Femur (tissue), 1 donor: ENCODE data around the gene ARPP19.
"Not testable (repeated sequence)": the region's sequence is repeated elsewhere in the genome, so short reads cannot be mapped to it uniquely, and the experiment has no call there.

Source experiments
- DNase-seq: peaks from one replicate; pipeline ENCODE4 v3.0.0-alpha.2; 2017

The ARPP19 gene, protein sequence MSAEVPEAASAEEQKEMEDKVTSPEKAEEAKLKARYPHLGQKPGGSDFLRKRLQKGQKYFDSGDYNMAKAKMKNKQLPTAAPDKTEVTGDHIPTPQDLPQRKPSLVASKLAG

DNA sequence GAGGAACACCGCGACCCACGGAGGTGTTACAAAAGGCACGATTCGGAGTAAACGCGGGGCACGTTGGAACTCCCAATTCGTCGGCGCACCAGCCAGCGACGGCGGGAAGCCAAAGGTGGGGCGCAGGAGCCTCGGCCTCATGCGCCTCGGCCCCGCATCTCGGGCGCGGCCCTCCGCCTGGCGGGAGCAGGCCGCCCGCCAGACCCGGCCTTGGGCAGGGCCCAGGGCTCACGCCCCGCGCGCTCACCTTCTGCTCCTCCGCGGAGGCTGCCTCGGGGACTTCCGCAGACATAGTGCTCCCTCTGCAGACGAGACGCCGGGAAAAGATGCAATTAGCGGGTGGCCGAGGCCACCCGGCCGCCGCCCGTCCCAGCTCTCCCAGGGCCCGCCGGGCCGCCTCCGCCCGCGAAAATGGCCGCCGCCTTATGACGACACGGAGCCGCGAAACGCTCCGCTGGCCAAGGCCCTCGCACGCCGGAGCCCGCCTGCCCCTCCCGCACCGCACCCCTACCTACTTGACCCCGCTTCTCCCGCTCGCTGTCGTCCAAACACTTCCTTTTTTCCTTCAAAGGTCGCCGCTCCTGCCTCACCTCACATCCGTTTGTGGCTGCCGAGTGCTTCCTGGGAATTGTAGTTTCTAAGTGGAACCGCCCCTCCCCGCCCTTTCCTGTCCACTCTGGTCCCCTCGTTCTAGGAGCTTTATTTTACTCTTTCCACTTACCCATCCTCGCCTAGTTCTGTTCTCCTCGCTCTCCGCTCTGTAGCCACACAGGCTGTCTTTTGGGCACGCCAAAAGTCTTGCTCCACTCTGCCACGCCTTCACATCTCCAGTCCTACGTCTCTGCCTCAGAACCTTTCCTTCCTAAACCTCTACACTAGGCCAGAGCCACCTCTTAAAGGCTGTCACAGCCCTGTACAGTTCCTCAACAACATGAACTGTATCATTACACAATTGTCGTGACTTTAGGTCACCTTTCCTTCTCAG lies at the start of gene ARPP19:
TSS of gene ARPP19 (minus strand) at position 430 of the 985 bp plus-strand sequence. CDS start at position 292, 138 bp downstream.
- DNase-seq, result peak; percentile 91

DNA sequence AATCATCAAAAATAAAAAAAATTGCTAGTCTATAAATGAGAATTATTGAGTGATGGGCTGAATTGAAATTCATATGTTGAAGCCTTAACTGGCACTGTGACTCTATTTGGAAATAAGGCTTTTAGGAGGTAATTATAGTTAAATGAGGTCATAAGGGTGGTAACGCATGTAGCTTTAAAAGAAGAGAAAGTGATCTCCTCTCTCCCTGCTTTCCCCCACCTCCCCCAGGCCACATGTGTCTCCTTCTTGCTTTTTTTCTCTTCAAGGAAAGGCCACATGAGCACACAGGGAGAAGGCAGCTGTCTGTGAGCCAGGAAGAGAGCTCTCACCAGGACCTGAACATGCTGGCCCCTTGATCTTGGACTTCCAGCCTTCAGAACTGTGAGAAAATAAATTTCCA lies 48.2 kb upstream of the ARPP19 start:
- no peak for DNase-seq

GRCh38 chr15:52615302-52615701 lies 46.5 kb upstream of the ARPP19 start:
- no peak for DNase-seq

GRCh38 chr15:52609593-52609992 lies 40.8 kb upstream of the ARPP19 start:
- DNase-seq, result no peak

GRCh38 chr15:52584414-52584813 lies 15.6 kb upstream of the ARPP19 start:
- DNase-seq, result no peak

DNA sequence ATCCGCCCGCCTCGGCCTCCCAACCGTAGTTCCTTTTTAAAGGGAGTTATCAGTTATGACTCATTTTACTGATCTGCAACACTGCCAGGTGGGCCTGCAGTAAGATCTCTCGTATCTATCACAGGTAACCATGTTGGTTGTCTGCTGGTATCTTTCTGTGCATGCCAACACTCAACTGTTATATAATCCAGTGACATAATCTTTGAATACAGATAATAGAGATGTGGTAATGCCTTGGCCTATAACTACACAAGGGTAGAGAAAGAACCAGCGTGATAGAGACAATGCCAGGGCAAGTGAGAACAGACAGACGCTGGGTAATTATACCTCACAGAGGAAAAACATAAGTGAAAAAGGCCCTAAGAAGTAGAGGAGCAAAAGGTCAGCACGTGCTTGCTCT lies 11.0 kb upstream of the ARPP19 start:
- no peak for DNase-seq

- DNase-seq, result no peak
These were observed 7.9 kb upstream of the ARPP19 start for GRCh38 chr15:52576692-52577091.

DNA sequence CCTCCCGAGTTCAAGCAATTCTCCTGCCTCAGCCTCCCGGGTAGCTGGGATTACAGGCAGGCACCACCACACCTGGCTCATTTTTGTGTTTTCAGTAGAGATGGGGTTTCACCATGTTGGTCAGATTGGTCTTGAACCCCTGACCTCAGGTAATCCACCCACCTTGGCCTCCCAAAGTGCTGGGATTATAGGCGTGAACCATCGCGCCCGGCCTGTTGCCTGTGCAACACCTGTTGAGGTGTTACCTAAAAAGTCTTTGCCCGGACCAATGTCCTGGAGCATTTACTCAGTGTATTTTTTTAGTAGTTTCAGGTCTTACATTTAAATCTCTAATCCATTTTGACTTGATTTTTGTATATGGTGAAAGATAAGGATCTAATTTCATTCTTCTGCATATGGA lies 6.7 kb upstream of the ARPP19 start:
- DNase-seq, result not testable (repeated sequence)

GRCh38 chr15:52575072-52575471 lies 6.2 kb upstream of the ARPP19 start:
- DNase-seq, result no peak

DNA sequence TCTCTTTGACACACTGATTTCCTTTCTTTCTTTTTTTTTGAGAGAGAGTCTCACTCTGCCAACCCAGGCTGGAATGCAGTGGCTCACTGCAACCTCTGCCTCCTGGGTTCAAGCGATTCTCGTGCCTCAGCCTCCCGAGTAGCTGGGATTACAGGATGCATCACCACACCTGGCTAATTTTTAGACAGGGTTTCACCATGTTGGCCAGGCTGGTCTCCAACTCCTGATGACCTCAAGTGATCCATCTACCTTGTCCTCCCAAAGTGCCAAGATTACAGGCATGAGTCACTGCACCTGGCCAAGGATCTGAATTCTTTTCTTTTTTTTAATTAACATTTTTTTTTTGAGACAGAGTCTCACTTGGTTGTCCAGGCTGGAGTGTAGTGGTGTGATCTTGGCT lies 5.8 kb upstream of the ARPP19 start:
- DNase-seq, result not testable (repeated sequence)

DNA sequence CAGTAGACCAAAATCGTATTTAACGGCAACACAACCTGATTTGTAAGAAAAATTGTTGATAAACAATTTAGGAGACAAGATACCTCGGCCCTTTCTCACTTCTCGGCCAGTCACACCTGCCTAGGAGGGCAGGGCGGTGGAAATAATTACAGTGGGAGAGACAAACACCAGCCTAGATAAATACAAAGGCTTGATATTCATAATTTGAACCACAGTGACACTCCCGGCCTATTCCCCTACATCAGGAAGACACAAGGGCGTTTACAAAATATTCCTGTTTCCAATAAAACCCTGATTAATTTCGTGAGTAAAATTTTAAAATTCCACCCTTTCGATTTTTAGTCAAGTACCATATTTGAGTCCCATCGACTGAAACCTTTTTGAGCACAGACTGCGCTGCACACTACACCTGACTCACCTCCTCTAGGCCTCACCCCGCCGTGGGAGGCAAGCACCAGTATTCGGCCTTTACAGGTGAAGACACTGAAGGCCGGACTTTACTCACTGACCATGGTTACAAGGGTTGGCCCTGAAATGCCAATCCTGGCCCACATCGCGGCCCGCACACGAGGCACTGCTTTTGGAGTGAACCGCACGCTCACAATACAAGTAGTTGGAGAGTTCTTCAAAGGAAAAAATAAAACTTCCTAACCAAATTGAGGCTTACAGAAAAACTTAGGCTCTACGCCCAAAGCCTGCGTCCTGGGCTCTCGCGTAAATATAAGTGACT lies 794 bp downstream of the ARPP19 start:
- DNase-seq, result peak; percentile 61

DNA sequence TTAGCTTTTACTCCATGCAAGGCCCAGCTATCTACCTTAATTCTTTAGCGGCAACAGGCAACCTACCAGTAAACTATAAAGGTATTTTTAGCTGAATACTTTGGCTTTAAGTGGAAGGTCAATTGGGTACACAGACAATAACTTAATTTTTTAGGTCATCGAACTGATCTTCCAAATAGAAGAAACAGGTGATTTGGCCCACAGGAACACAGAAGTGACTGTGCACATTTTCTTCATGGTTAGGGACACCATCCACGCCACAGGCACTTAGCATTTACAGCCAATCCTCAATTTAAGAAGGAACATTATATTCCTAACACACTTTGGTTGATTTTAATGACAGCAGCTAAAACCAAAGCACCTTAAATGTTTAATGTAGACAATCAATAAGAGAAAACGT lies 1.9 kb downstream of the ARPP19 start:
- DNase-seq, result no peak

GRCh38 chr15:52565417-52566358 lies 3.1 kb downstream of the ARPP19 start:
- not testable (repeated sequence) for DNase-seq

- no peak for DNase-seq
These were observed 5.2 kb downstream of the ARPP19 start for GRCh38 chr15:52563501-52564060.

- no peak for DNase-seq
These were observed 9.3 kb downstream of the ARPP19 start for GRCh38 chr15:52559575-52559974.

GRCh38 chr15:52559022-52559421 lies 9.8 kb downstream of the ARPP19 start:
- no peak for DNase-seq

GRCh38 chr15:52558196-52558595 lies 10.6 kb downstream of the ARPP19 start:
- no peak for DNase-seq

GRCh38 chr15:52557274-52557641 lies 11.6 kb downstream of the ARPP19 start:
- DNase-seq, result no peak

DNA sequence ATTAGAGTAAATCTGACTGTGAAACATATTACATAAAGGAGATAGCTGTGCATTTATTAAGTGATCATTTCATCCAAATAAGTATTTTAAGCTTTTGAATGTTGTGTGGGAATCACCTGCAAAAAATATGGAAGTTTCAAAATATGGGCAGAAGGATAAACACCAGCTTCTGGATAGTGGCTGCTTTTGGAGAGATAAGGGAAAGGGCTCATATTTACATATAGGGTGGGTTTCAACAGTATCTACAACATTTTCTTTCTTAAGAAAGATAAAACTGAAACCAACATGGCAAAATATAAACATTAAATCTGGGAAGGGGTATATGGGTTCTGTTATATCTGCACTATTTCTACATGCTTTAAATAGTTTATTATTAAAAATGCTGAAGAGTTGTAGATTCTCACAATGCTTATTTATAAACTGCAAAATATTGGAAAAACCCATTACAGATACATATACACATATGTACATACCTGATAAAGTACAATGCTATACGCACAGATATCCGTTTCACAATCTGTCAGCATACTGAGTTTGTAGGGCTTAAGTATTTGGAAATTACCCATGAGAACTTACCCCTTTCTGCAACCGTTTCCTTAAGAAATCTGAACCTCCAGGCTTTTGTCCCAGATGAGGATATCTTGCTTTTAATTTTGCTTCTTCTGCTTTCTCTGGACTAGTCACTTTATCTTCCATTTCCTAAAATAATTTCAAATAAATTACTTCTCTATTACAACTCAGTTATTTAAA lies 12.1 kb downstream of the ARPP19 start:
- no peak for DNase-seq

- no peak for DNase-seq
These were observed 16.5 kb downstream of the ARPP19 start for GRCh38 chr15:52552303-52552702.

DNA sequence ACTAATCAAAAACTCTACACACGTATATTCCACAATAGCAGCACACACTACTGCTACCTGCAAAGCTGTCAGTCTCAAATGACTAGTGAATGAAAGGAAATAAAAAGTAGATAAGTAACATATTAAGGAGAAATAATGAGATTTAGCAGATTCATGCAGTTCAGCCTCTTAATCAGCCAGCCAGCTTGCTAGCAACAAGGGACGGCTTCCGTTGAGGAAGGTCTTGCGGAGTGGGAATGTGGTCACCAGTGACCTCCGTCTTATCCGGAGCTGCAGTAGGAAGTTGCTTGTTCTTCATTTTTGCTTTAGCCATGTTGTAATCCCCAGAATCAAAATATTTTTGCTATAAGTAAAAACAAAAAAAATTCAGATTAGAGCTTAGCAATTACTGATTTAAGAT lies 17.1 kb downstream of the ARPP19 start:
- peak; percentile 32 for DNase-seq
